Colonic mucosa (tissue), 4 donors: ENCODE measurements around the gene PEX5L. TPM values are rescaled to one million over a fixed set of nuclear protein-coding genes. Genes with fewer than 3 reads are reported as not detected.

ENCODE experiments used
- DNase-seq: peaks from one replicate; pipeline ENCODE4 v3.0.0-alpha.2; 2020
- H3K27ac ChIP-seq: fragments of 200-600 bp; one replicate; pipeline ENCODE4 v1.8.0; 2021
- H3K27me3 ChIP-seq: fragments of 200-600 bp; one replicate; pipeline ENCODE4 v1.8.0; 2021
- H3K36me3 ChIP-seq: fragments of 200-600 bp; one replicate; pipeline ENCODE4 v1.8.0; 2021
- H3K4me1 ChIP-seq: fragments of 200-600 bp; one replicate; pipeline ENCODE4 v1.8.0; 2021; ENCODE audit warnings: mild to moderate bottlenecking
- H3K4me3 ChIP-seq: fragments of 200-600 bp; one replicate; pipeline ENCODE4 v1.8.0; 2021
- H3K9ac ChIP-seq, 2 donors: one replicate each; pipeline ENCODE4 v1.7.0; 2013; ENCODE audit warnings: control low read depth in 2 of 2, low read depth in 2 of 2, low read length in 2 of 2
- H3K9me3 ChIP-seq: fragments of 200-600 bp; one replicate; pipeline ENCODE4 v1.8.0; 2021
- intact Hi-C: fragments of 100-400 bp; cut with DNase I; formaldehyde crosslinking; loops from one replicate; pipeline ENCODE4 v1.14.1; 2022
- total RNA-seq, 2 donors: library from RNA; stranded (reverse); fragmentation: NEBNext Ultra II Directional in 1 of 2; extraction: Animal tissue kit (Norgen Biotek cat#: 25700) in 1 of 2; gene quantifications; one replicate each; pipeline ENCODE4 v1.2.1, GENCODE V29; 2021
- TF ChIP-seq, protein P1 (sequence below): fragments of 200-600 bp; IDR thresholded peaks from one replicate; pipeline ENCODE4 v1.8.0; 2022; ENCODE audit warnings: antibody characterized with exemption, mild to moderate bottlenecking
- donor health status: healthy.
- donor health status: DM: no; HTN: no; CAD: no.
- donor health status: DM: no; HTN: no; CAD: no.

The PEX5L gene
- total RNA-seq, 2 donors from 2014 or later = not detected

DNA sequence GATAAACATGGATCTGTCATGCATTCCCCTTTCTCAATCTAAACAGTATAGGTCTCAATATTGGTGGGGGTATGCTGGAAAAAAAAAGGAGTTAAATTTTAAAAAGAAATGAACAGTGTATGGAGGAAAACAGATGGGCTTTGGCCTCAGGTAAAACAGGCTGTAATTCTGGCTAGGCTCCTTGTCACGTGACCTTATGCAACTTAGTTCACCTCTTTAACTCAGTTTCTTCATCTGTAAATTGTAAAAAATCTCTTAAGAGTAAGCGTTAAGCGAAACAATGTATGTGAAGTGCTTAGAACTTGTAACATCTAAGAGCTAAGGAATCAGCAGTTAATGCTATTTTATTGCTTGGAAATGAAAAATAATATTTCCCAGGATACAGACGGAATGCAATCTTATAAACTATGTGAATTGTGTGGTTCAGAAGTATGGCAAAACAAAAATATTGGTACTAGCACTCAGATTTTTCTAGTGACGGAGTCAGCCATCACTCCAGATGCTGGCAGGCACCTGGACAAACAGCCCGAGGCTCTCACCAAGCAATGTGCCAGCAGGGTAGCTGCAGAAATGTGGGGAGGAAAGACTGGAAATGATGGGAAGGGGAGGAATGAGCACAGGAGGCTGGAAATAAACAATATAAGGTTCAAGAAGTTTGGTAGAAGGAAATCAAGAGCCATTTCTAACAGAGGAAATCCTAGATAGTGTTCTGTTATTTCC lies 211.1 kb downstream of the PEX5L start:
- intact Hi-C loops = no loop called here
- Histone ChIP-seq H3K27me3 (no peaks in the 10 kb centered on the region), H3K9ac (no peak overlapping the region), H3K27ac (no peak overlapping the region), H3K36me3 (no peaks in the 10 kb centered on the region), H3K4me1 (no peaks in the 10 kb centered on the region), H3K4me3 (no peak overlapping the region), H3K9me3 (no peaks in the 10 kb centered on the region)
- TF ChIP-seq, protein P1, sequence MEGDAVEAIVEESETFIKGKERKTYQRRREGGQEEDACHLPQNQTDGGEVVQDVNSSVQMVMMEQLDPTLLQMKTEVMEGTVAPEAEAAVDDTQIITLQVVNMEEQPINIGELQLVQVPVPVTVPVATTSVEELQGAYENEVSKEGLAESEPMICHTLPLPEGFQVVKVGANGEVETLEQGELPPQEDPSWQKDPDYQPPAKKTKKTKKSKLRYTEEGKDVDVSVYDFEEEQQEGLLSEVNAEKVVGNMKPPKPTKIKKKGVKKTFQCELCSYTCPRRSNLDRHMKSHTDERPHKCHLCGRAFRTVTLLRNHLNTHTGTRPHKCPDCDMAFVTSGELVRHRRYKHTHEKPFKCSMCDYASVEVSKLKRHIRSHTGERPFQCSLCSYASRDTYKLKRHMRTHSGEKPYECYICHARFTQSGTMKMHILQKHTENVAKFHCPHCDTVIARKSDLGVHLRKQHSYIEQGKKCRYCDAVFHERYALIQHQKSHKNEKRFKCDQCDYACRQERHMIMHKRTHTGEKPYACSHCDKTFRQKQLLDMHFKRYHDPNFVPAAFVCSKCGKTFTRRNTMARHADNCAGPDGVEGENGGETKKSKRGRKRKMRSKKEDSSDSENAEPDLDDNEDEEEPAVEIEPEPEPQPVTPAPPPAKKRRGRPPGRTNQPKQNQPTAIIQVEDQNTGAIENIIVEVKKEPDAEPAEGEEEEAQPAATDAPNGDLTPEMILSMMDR = no peak
- no peak for DNase-seq

DNA sequence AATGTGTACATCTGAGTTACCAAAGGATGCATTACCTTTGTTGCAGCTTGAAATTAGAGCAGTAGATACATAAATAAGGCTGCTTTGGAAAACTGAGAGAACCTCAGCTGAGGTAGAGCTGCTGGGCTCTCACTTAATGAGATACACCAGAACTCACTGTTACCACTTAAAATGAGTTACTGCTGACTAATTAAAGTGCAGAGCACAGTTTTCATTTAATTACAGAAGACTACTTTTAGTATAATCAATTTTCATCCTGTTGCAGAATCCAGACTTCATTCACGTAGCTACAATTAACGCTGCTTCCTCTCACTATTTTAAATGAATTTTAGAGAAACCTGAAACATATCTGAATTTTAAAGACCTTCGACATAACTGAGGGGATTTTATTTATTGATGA lies 214.4 kb downstream of the PEX5L start:
- no peaks in the 10 kb centered on the region for H3K36me3 ChIP-seq
- H3K4me3 ChIP-seq = no peak overlapping the region

DNA sequence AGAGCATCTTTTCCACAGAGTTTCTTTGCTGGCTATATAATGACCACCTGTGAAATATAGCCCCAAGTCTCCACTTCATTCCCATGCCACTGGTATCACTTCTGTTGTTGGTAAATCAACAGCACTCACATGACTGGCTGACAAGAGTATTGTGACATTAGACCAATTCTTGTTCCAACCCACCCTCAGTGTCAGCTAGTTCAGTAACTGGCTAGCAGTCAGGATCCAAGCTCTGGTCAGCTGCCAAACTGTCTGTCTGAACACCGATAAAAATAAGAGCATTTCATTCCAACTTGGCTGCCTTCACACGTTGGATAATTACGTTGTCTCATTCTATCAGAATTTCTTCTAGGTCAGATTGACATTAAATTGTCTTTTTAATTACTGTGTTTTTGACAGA lies 217.4 kb downstream of the PEX5L start:
- intact Hi-C loops = no loop called here
- Histone ChIP-seq H3K27me3 (no peaks in the 10 kb centered on the region), H3K36me3 (no peaks in the 10 kb centered on the region), H3K27ac (no peak overlapping the region), H3K9me3 (no peaks in the 10 kb centered on the region), H3K9ac (no peak overlapping the region), H3K4me3 (no peak overlapping the region), H3K4me1 (no peaks in the 10 kb centered on the region)
- TF ChIP-seq, protein P1 = no peak
- no peak for DNase-seq

More for the DNA sequence above, 214.4 kb downstream of the PEX5L start:
- TF ChIP-seq, protein P1 = no peak
- Histone ChIP-seq H3K27ac (no peak overlapping the region), H3K4me1 (no peaks in the 10 kb centered on the region), H3K9ac (no peak overlapping the region), H3K27me3 (no peaks in the 10 kb centered on the region), H3K9me3 (no peaks in the 10 kb centered on the region)
- intact Hi-C loops = no loop called here
- DNase-seq = no peak

DNA sequence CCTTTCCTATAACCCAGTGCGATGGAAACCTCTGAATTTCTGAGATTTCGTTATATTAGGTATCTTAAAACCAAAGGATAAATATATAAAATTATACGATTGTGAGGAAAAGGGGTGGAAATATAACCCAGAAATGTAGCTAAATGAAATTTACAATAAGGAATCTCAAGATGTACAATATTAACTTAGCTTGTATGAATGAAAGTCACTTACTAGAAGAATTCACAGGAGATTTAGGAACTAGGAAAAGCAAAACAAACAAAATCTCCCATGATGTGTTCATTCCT lies 224.7 kb downstream of the PEX5L start:
- Histone ChIP-seq H3K27ac (no peak overlapping the region), H3K4me3 (no peak overlapping the region), H3K36me3 (no peaks in the 10 kb centered on the region), H3K4me1 (no peaks in the 10 kb centered on the region), H3K27me3 (no peaks in the 10 kb centered on the region), H3K9me3 (no peaks in the 10 kb centered on the region), H3K9ac (no peak overlapping the region)
- TF ChIP-seq, protein P1 = no peak
- DNase-seq = no peak
- intact Hi-C loops = no loop called here

DNA sequence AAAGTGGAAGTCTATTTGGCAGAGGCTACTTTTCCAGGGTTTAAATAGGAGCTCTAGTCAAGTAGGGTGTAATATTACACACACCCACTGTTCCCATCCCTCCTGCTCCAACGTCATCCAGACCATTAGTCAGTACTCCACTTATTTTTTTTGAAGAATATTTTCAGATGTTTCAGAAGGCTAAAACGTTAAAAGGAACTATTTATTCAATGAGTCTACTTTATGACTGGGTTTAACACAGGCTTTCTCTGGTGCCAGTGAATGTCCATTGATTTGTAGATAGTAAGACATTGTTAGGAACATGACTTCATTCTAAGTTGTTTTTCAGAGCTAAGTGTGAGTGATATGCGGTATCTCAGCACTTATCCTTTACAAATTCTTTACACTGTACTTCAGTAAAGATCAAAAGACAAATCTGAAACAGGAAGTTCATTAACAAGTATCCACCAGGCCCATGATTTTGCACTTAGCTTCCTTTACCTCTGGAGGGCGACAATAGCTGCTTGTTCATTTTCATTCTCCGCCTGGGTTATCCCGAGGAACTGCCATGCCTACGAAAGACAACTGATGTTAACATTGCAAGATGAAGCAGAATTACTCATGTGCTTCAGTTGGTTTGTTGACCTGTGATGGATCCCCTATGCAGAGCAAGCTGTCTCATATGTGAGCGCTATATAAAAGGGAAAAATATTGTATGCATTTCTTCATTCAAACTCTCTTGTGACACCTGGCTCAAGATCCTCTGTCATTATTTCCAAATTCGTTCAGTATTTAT lies 225.2 kb downstream of the PEX5L start:
- TF ChIP-seq, protein P1 = peak; percentile 41
- Histone ChIP-seq H3K27ac (no peak overlapping the region), H3K36me3 (no peaks in the 10 kb centered on the region), H3K9me3 (no peaks in the 10 kb centered on the region), H3K4me1 (no peaks in the 10 kb centered on the region), H3K9ac (no peak overlapping the region), H3K4me3 (no peak overlapping the region), H3K27me3 (no peaks in the 10 kb centered on the region)
- DNase-seq = peak; percentile 19
- intact Hi-C loops = no loop called here
